ENCODE results near the gene ARL4C.

The ARL4C gene

DNA sequence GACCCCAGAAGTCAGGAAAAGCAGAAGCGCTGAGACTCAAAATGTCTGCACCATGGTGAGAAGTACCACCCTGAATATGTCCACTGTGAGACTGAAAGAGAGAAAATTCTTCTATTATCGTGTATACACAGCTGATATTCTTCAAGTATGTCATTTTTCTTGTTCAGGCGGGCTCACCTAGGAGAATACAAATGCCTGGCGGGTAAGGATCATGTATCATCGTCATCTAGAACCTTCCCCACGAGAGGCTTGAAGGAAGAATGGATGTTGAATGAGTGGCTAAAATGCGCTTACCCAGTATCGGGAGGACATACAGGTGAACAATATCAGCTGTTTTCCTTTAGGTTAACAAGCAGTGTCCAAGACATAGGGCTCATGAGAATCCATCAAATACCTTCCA is 21.1 kb upstream of the ARL4C start:
- Histone ChIP-seq H3K4me3 (ENCODE audit: low read length) (no peak overlapping the region), H3K9me2 (replicated peaks; ENCODE audit: insufficient read depth, low read length) (no peaks in the 10 kb centered on the region), H3K4me1 (ENCODE audit: low read length) (no peaks in the 10 kb centered on the region), H3K4me2 (ENCODE audit: low read depth, low read length) (no peak overlapping the region), H2AFZ (ENCODE audit: low read length) (no peak overlapping the region), H3K9me3 (replicated peaks; ENCODE audit: insufficient read depth, low read length) (no peaks in the 10 kb centered on the region), H3K36me3 (replicated peaks; ENCODE audit: insufficient read depth, low read length) (no peaks in the 10 kb centered on the region), H4K20me1 (ENCODE audit: insufficient read depth, low read length) (no peaks in the 10 kb centered on the region), H3K79me2 (ENCODE audit: low read length) (no peaks in the 10 kb centered on the region), H3K27me3 (replicated peaks; ENCODE audit: insufficient read depth, low read length) (no peaks in the 10 kb centered on the region), H3K27ac (ENCODE audit: low read length) (no peak overlapping the region), H3K9ac (ENCODE audit: low read length) (no peak overlapping the region), H3F3A (ENCODE audit: insufficient read depth, low read length) (no peaks in the 10 kb centered on the region)
- TF ChIP-seq, protein P1, sequence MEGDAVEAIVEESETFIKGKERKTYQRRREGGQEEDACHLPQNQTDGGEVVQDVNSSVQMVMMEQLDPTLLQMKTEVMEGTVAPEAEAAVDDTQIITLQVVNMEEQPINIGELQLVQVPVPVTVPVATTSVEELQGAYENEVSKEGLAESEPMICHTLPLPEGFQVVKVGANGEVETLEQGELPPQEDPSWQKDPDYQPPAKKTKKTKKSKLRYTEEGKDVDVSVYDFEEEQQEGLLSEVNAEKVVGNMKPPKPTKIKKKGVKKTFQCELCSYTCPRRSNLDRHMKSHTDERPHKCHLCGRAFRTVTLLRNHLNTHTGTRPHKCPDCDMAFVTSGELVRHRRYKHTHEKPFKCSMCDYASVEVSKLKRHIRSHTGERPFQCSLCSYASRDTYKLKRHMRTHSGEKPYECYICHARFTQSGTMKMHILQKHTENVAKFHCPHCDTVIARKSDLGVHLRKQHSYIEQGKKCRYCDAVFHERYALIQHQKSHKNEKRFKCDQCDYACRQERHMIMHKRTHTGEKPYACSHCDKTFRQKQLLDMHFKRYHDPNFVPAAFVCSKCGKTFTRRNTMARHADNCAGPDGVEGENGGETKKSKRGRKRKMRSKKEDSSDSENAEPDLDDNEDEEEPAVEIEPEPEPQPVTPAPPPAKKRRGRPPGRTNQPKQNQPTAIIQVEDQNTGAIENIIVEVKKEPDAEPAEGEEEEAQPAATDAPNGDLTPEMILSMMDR (IDR thresholded peaks at IDR 0.05; ENCODE audit: low read length): no peak
- no peak for TF ChIP-seq EZH2phosphoT487 (IDR thresholded peaks at IDR 0.05; ENCODE audit: low read length)
- no peak for TF ChIP-seq EZH2 (optimal IDR thresholded peaks at IDR 0.05; ENCODE audit: low read depth, low read length)
- DNase-seq: no peak

DNA sequence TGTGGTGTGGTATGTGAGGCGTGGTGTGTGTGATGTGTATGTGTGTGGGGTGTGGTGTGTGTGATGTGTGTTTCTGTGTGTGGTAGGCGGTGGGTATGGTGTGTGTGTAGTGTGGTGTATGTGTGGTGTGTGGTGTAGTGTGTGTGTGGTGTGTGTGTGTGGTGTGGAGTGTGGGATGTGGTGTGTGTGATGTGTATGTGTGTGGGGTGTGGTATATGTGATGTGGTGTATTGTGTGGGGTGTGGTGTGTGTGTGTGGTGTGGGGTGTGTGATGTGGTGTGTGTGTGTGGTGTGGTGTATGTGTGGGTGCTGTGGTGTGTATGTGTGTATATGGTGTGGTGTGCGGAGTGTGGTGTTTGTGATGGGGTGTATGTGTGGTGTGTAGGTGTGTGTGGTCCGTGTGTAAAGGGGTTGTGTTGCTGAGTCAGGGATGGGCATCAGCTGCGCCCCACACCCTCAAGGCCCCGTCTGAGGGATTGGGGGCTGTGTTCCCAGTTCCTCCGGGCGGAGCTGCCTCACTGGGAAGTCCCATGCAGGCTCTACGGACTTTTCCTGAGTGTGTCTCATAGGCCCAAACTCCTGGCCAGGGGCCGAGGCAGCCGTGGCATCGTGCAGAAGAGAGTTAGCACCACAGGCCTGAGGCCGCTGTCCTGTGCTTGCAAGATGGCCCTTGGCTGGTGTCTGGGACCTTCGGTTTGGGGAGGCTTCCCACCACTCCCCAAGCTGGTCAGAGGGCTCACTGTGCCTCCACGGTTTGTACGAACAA is 18.2 kb upstream of the ARL4C start:
- Histone ChIP-seq H3K27ac (ENCODE audit: low read length) (no peak overlapping the region), H3K9me2 (replicated peaks; ENCODE audit: insufficient read depth, low read length) (no peaks in the 10 kb centered on the region), H3K36me3 (replicated peaks; ENCODE audit: insufficient read depth, low read length) (no peaks in the 10 kb centered on the region), H3K9me3 (replicated peaks; ENCODE audit: insufficient read depth, low read length) (no peaks in the 10 kb centered on the region), H3K4me1 (ENCODE audit: low read length) (no peaks in the 10 kb centered on the region), H4K20me1 (ENCODE audit: insufficient read depth, low read length) (no peaks in the 10 kb centered on the region), H3K27me3 (replicated peaks; ENCODE audit: insufficient read depth, low read length) (no peaks in the 10 kb centered on the region), H3K9ac (ENCODE audit: low read length) (no peak overlapping the region), H3F3A (ENCODE audit: insufficient read depth, low read length) (no peaks in the 10 kb centered on the region), H3K4me3 (ENCODE audit: low read length) (no peak overlapping the region), H2AFZ (ENCODE audit: low read length) (no peak overlapping the region), H3K4me2 (ENCODE audit: low read depth, low read length) (no peak overlapping the region), H3K79me2 (ENCODE audit: low read length) (no peaks in the 10 kb centered on the region)
- DNase-seq: no peak
- TF ChIP-seq EZH2phosphoT487 (IDR thresholded peaks at IDR 0.05; ENCODE audit: low read length) (no peak), EZH2 (optimal IDR thresholded peaks at IDR 0.05; ENCODE audit: low read depth, low read length) (no peak)
- TF ChIP-seq, protein P1 (IDR thresholded peaks at IDR 0.05; ENCODE audit: low read length): no peak

DNA sequence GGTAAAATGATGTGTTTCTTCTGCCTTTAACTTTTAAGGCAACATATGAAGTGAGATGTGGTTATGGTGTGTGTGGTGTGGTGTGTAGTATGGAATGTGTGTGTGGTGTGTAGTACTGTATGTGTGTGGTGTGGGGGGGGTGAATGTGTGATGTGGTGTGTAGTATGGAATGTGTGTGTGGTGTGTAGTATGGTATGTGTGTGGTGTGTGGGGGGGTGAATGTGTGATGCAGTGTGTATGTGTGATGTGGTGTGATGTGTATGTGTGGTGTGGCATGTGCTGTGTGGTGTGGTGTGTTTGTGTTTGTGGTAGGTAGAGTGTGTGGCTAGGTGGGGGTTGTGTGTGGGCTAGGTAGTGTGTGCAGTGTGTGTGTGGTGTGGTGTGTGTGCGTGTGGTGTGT is 17.2 kb upstream of the ARL4C start:
- Histone ChIP-seq H3K4me1 (ENCODE audit: low read length) (no peaks in the 10 kb centered on the region), H2AFZ (ENCODE audit: low read length) (no peak overlapping the region), H3K27ac (ENCODE audit: low read length) (no peak overlapping the region), H4K20me1 (ENCODE audit: insufficient read depth, low read length) (no peaks in the 10 kb centered on the region), H3K4me2 (ENCODE audit: low read depth, low read length) (no peak overlapping the region), H3K9me2 (replicated peaks; ENCODE audit: insufficient read depth, low read length) (no peaks in the 10 kb centered on the region), H3K9me3 (replicated peaks; ENCODE audit: insufficient read depth, low read length) (no peaks in the 10 kb centered on the region), H3K36me3 (replicated peaks; ENCODE audit: insufficient read depth, low read length) (no peaks in the 10 kb centered on the region), H3K79me2 (ENCODE audit: low read length) (no peaks in the 10 kb centered on the region), H3K27me3 (replicated peaks; ENCODE audit: insufficient read depth, low read length) (no peaks in the 10 kb centered on the region), H3F3A (ENCODE audit: insufficient read depth, low read length) (no peaks in the 10 kb centered on the region), H3K4me3 (ENCODE audit: low read length) (no peak overlapping the region), H3K9ac (ENCODE audit: low read length) (no peak overlapping the region)
- no peak for DNase-seq
- TF ChIP-seq, protein P1 (IDR thresholded peaks at IDR 0.05; ENCODE audit: low read length): no peak
- TF ChIP-seq EZH2phosphoT487 (IDR thresholded peaks at IDR 0.05; ENCODE audit: low read length): no peak
- no peak for TF ChIP-seq EZH2 (optimal IDR thresholded peaks at IDR 0.05; ENCODE audit: low read depth, low read length)
